Prostate gland (tissue), 2 donors: ENCODE measurements around the gene PSAPL1. TPM values are rescaled to one million over a fixed set of nuclear protein-coding genes. Genes with fewer than 3 reads are reported as not detected.

Experiments
- DNase-seq: peaks from one replicate; pipeline ENCODE4 v3.0.0-alpha.2; 2019; ENCODE audit warnings: low spot score
- H3K27ac ChIP-seq, 2 donors: fragments of 200-600 bp; sonication (generic); 2 replicates each; pipeline ENCODE4 v1.5.1; 2017 to 2019
- H3K27me3 ChIP-seq: fragments of 200-600 bp; sonication (generic); replicated peaks from 2 replicates; pipeline ENCODE4 v1.5.1; 2019; ENCODE audit not compliant: insufficient read depth
- H3K36me3 ChIP-seq, 2 donors: fragments of 200-600 bp; sonication (generic); 1 replicate in 1 of 2; 2 replicates in 1 of 2; pipeline versions ENCODE4 v1.5.1 to v1.8.1; 2017 to 2019
- H3K4me1 ChIP-seq: fragments of 200-600 bp; sonication (generic); replicated peaks from 2 replicates; pipeline ENCODE4 v1.5.1; 2019
- H3K4me3 ChIP-seq, 2 donors: fragments of 200-600 bp; sonication (generic); 2 replicates each; pipeline ENCODE4 v1.5.1; 2017 to 2019
- H3K9me3 ChIP-seq: fragments of 200-600 bp; sonication (generic); 2 replicates; pipeline ENCODE4 v1.5.1; 2017
- CTCF ChIP-seq, 4 experiments: fragments of 200-600 bp in 2 of 4; fragments of 450-650 bp in 2 of 4; sonication (generic) in 2 of 4; IDR thresholded peaks; 1 replicate in 3 of 4; 2 replicates in 1 of 4; pipeline ENCODE4 v1.5.1; 2016 to 2019; ENCODE audit warnings: antibody characterized with exemption in 4 of 4, mild to moderate bottlenecking in 2 of 4, moderate library complexity in 2 of 4
- POLR2A ChIP-seq: fragments of 450-650 bp; IDR thresholded peaks from one replicate; pipeline ENCODE4 v1.6.1; 2016; ENCODE audit warnings: antibody characterized with exemption, mild to moderate bottlenecking
- POLR2AphosphoS5 ChIP-seq: sonication (generic); formaldehyde crosslinking; IDR thresholded peaks from one replicate; pipeline ENCODE4 v1.6.1; 2017; ENCODE audit warnings: antibody characterized with exemption
- WGBS: methylation state at CpG from one replicate; pipeline ENCODE4 v1.1.5; 2018; 5-methylcytosine and 5-hydroxymethylcytosine counted together
- intact Hi-C: fragments of 100-400 bp; cut with DNase I; formaldehyde crosslinking; loops from one replicate; pipeline ENCODE4 v1.14.2; 2022
- total RNA-seq, 2 donors: library from RNA; depleted of rRNA; stranded (reverse); fragments of >200 nt; gene quantifications; one replicate each; pipeline ENCODE4 v1.1.0, GENCODE V29; 2016

PSAPL1 gene
- total RNA-seq, 2 donors from 2014 or later, result 0.05 to 12.9 TPM

DNA sequence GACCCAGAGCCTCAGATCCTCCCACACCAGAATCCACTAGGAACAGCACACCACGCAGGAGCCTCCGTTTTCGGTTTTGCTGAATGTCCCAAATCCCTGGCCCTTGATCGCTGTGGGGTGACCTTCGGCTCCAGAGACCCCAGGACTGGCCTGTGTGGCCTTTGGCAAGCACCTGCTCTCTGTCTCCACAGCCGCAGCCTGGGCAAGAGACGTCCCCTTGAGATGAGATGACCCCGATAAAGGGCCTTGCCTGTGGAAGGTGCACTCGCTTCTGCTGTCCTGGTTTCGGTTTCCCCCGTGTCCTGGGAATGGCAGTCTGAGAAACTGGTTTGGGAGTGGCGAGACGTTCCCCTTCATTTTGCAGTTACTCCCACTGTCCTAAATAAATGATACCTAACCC is 9.6 kb downstream of the PSAPL1 start:
- no peak overlapping the region for H3K4me3 ChIP-seq
- H3K27me3 ChIP-seq, result no peaks in the 10 kb centered on the region
- no peak for TF ChIP-seq POLR2AphosphoS5
- no peak for TF ChIP-seq CTCF (IDR thresholded peaks at IDR 0.05)
- TF ChIP-seq POLR2A, result no peak
- WGBS, result 94% methylated on average over 13 of the region's 13 CpGs
- DNase-seq, result no peak
- no peak overlapping the region for H3K27ac ChIP-seq
- no peaks in the 10 kb centered on the region for H3K9me3 ChIP-seq
- intact Hi-C loops, result no loop called here
- no peaks in the 10 kb centered on the region for H3K36me3 ChIP-seq
- no peaks in the 10 kb centered on the region for H3K4me1 ChIP-seq

- Histone ChIP-seq H3K36me3 (no peaks in the 10 kb centered on the region), H3K4me3 (no peak overlapping the region), H3K27me3 (no peaks in the 10 kb centered on the region), H3K27ac (no peak overlapping the region), H3K9me3 (no peaks in the 10 kb centered on the region), H3K4me1 (no peaks in the 10 kb centered on the region)
- intact Hi-C loops, result no loop called here
- 68% methylated on average over 7 of the region's 18 CpGs for WGBS
- no peak for DNase-seq
- TF ChIP-seq POLR2AphosphoS5, result no peak
- TF ChIP-seq CTCF (IDR thresholded peaks at IDR 0.05), result no peak
- TF ChIP-seq POLR2A, result no peak
Observed at GRCh38 chr4:7424553-7425111, 10.1 kb downstream of the PSAPL1 start.

GRCh38 chr4:7423801-7424552 is 10.8 kb downstream of the PSAPL1 start:
- no peaks in the 10 kb centered on the region for H3K27me3 ChIP-seq
- no peak overlapping the region for H3K4me3 ChIP-seq
- H3K4me1 ChIP-seq, result no peaks in the 10 kb centered on the region
- no peak overlapping the region for H3K27ac ChIP-seq
- 74% methylated on average over 17 of the region's 17 CpGs for WGBS
- intact Hi-C loops, result no loop called here
- H3K36me3 ChIP-seq, result no peaks in the 10 kb centered on the region
- no peaks in the 10 kb centered on the region for H3K9me3 ChIP-seq
- TF ChIP-seq CTCF (IDR thresholded peaks at IDR 0.05), result no peak
- TF ChIP-seq POLR2AphosphoS5, result no peak
- TF ChIP-seq POLR2A, result no peak
- no peak for DNase-seq

GRCh38 chr4:7423391-7423790 is 11.3 kb downstream of the PSAPL1 start:
- 91% methylated on average over 5 of the region's 5 CpGs for WGBS
- DNase-seq, result no peak
- no peak overlapping the region for H3K4me3 ChIP-seq
- H3K4me1 ChIP-seq, result no peaks in the 10 kb centered on the region
- TF ChIP-seq POLR2AphosphoS5 (no peak), CTCF (IDR thresholded peaks at IDR 0.05) (no peak), POLR2A (no peak)
- intact Hi-C loops, result no loop called here
- no peaks in the 10 kb centered on the region for H3K27me3 ChIP-seq
- H3K9me3 ChIP-seq, result no peaks in the 10 kb centered on the region
- no peak overlapping the region for H3K27ac ChIP-seq
- no peaks in the 10 kb centered on the region for H3K36me3 ChIP-seq

DNA sequence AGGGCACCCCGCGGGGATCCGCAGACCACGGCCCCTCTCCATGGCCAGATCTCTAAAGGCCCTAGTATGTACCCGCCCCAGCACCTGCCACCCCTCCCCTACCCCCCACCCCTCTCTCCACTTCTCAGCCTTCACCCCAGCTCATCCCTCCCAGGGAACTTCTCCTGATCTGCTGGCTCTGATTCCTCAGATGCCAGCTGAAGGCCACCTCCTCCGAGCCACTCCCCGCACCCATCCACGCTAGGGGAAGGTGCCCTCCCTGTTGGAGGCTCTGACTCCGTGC is 11.9 kb downstream of the PSAPL1 start:
- H3K9me3 ChIP-seq, result no peaks in the 10 kb centered on the region

More for the DNA sequence above, 11.9 kb downstream of the PSAPL1 start:
- Histone ChIP-seq H3K36me3 (no peaks in the 10 kb centered on the region), H3K27me3 (no peaks in the 10 kb centered on the region), H3K4me3 (no peak overlapping the region), H3K4me1 (no peaks in the 10 kb centered on the region), H3K27ac (no peak overlapping the region)
- no peak for DNase-seq
- TF ChIP-seq POLR2A (no peak), POLR2AphosphoS5 (no peak), CTCF (IDR thresholded peaks at IDR 0.05) (no peak)
- 91% methylated on average over 9 of the region's 9 CpGs for WGBS
- intact Hi-C loops, result no loop called here
